ENCODE data around the gene VSIG8. TPM values are rescaled to one million over a fixed set of nuclear protein-coding genes. Genes with fewer than 3 reads are reported as not detected.

The VSIG8 gene
- total RNA-seq, 1 experiment from 2014 or later = not detected

- H3K9me3 ChIP-seq = no peaks in the 10 kb centered on the region
- CTCF ChIA-PET = interaction anchor here (1.3 kb wide), 1 partner anchor 17 kb away, joined by 3 read pairs; no protein-coding TSS in a partner anchor
- no peaks in the 10 kb centered on the region for H3K4me1 ChIP-seq
- H3K27ac Mint-ChIP-seq (ENCODE audit: unreplicated experiment) = no peak overlapping the region
- H3K36me3 Mint-ChIP-seq (ENCODE audit: insufficient read depth, unreplicated experiment) = no peaks in the 10 kb centered on the region
- H3K9me3 Mint-ChIP-seq (ENCODE audit: unreplicated experiment) = no peaks in the 10 kb centered on the region
- no peak for TF ChIP-seq CTCF (IDR thresholded peaks at IDR 0.05; ENCODE audit: insufficient read depth in 1 of 2, low read depth in 1 of 2, low read length in 1 of 2, severe bottlenecking in 1 of 2, unreplicated experiment in 1 of 2)
- no peak for DNase-seq
- H3K4me3 Mint-ChIP-seq (ENCODE audit: unreplicated experiment) = no peak overlapping the region
- no peak overlapping the region for H3K4me3 ChIP-seq (ENCODE audit: low read depth, low read length)
- peaks cover 3% of the 10 kb centered on the region for H3K27me3 Mint-ChIP-seq (ENCODE audit: insufficient read depth, unreplicated experiment)
- POLR2A ChIA-PET = no interaction called here
- no peaks in the 10 kb centered on the region for H3K27me3 ChIP-seq (replicated peaks; ENCODE audit: control insufficient read depth, insufficient read depth, low read length)
- no TSS peak for BruUV-seq (replicated peaks)
- H3K36me3 ChIP-seq (ENCODE audit: control insufficient read depth, insufficient read depth, low read length) = no peaks in the 10 kb centered on the region
- no peaks in the 10 kb centered on the region for H3K4me1 Mint-ChIP-seq (ENCODE audit: low read depth, unreplicated experiment)
- intact Hi-C loops (cut with micrococcal nuclease; ENCODE audit: unreplicated experiment) = no loop called here
Observed at GRCh38 chr1:159815926-159816325, 46.5 kb downstream of the VSIG8 start.

DNA sequence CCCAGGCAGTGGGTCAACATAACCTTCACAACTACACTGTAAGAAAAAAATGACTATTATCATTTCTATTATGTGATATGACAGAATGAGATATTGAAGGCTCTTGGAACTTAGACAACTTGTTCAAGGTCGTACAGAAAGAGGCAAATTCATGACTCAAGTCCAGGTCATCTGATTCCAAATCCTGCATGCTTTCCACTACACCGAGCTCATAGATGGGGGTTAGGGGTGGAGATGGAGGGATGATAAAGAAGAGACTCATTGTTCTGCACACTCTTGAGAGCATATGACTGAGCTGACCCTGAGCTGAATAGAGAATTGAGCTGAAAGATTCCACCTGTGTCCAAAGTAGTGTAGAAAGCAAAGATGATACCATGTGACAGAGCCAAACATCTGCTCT is 57.5 kb downstream of the VSIG8 start:
- no peak for DNase-seq
- BruUV-seq (replicated peaks) = no TSS peak
- no peak overlapping the region for H3K27ac Mint-ChIP-seq (ENCODE audit: unreplicated experiment)
- intact Hi-C loops (cut with micrococcal nuclease; ENCODE audit: unreplicated experiment) = no loop called here
- H3K9me3 Mint-ChIP-seq (ENCODE audit: unreplicated experiment) = no peaks in the 10 kb centered on the region
- H3K4me1 Mint-ChIP-seq (ENCODE audit: low read depth, unreplicated experiment) = no peaks in the 10 kb centered on the region
- no peaks in the 10 kb centered on the region for H3K4me1 ChIP-seq
- no peak overlapping the region for H3K4me3 ChIP-seq (ENCODE audit: low read depth, low read length)
- no peak for TF ChIP-seq CTCF (IDR thresholded peaks at IDR 0.05; ENCODE audit: insufficient read depth in 1 of 2, low read depth in 1 of 2, low read length in 1 of 2, severe bottlenecking in 1 of 2, unreplicated experiment in 1 of 2)
- H3K36me3 Mint-ChIP-seq (ENCODE audit: insufficient read depth, unreplicated experiment) = no peaks in the 10 kb centered on the region
- POLR2A ChIA-PET = no interaction called here
- H3K27me3 Mint-ChIP-seq (ENCODE audit: insufficient read depth, unreplicated experiment) = peaks cover 12% of the 10 kb centered on the region
- CTCF ChIA-PET = interaction anchor here (0.7 to 2.1 kb wide), 2 partner anchors 88 to 203 kb away, joined by 3 to 9 read pairs; no protein-coding TSS in a partner anchor
- H3K36me3 ChIP-seq (ENCODE audit: control insufficient read depth, insufficient read depth, low read length) = no peaks in the 10 kb centered on the region
- H3K9me3 ChIP-seq = no peaks in the 10 kb centered on the region
- H3K27me3 ChIP-seq (replicated peaks; ENCODE audit: control insufficient read depth, insufficient read depth, low read length) = no peaks in the 10 kb centered on the region
- H3K4me3 Mint-ChIP-seq (ENCODE audit: unreplicated experiment) = no peak overlapping the region

Small RNA genes within 50 kb of the gene (microRNA-seq; reads per million reads assigned to microRNA genes)
- gene MIR4259 = not detected

Other genes starting within 250 kb of the VSIG8 start
- gene CRP, start 148.1 kb downstream of the VSIG8 start, total RNA-seq (2022) = not detected in 2 replicates
- 40.5 and 44.5 TPM in 2 replicates for gene DUSP23, start 81.7 kb downstream of the VSIG8 start, total RNA-seq (2022)
- gene FCRL6, start 60.3 kb downstream of the VSIG8 start, total RNA-seq (2022) = not detected in 2 replicates
- not detected in 2 replicates for gene SLAMF8, start 35.8 kb downstream of the VSIG8 start, total RNA-seq (2022)
- 1.1 and 1.5 TPM in 2 replicates for gene CFAP45, start 37.5 kb upstream of the VSIG8 start, total RNA-seq (2022)
- 518 and 531 TPM in 2 replicates for gene TAGLN2, start 62.9 kb upstream of the VSIG8 start, total RNA-seq (2022)
- gene IGSF9, start 83.0 kb upstream of the VSIG8 start, total RNA-seq (2022) = 19.6 and 21.2 TPM in 2 replicates
- 0.36 TPM in 1 of 2 replicates, not detected in the other for gene SLAMF9, start 91.6 kb upstream of the VSIG8 start, total RNA-seq (2022)
- gene PIGM, start 169.3 kb upstream of the VSIG8 start, total RNA-seq (2022) = 5.5 and 5.7 TPM in 2 replicates
- 0.58 and 0.68 TPM in 2 replicates for gene KCNJ10, start 207.5 kb upstream of the VSIG8 start, total RNA-seq (2022)
- not detected in 2 replicates for gene KCNJ9, start 218.9 kb upstream of the VSIG8 start, total RNA-seq (2022)
- gene IGSF8, start 236.0 kb upstream of the VSIG8 start, total RNA-seq (2022) = 15.4 and 16.0 TPM in 2 replicates

Measured in Caco-2 (cell line).